Naive thymus-derived CD4-positive, alpha-beta T cell (primary cell): ENCODE results near the gene ALG11. TPM values are rescaled to one million over a fixed set of nuclear protein-coding genes. Genes with fewer than 3 reads are reported as not detected.

Experiments
- ATAC-seq: fragments of 150-1000 bp; cut with Tn5 transposase; 2 replicates; pipeline ENCODE4 v1.10.0; 2021; ENCODE audit warnings: mild to moderate bottlenecking, moderate library complexity
- CTCF ChIA-PET: fragments of 350-600 bp; sonication (Branson Sonifier 250); formaldehyde crosslinking; loops from one replicate; lab custom pipeline; 2021; ENCODE audit warnings: antibody characterized with exemption; lab: Charles Lee
- POLR2A ChIA-PET: fragments of 350-600 bp; sonication (Branson Sonifier 250); formaldehyde crosslinking; loops from one replicate; lab custom pipeline; 2021; ENCODE audit warnings: antibody characterized with exemption, inconsistent platforms; lab: Charles Lee
- DNase-seq, 9 donors: peaks; one replicate each; pipeline versions ENCODE4 v3.0.0 to v3.0.0-alpha.2; 2020 to 2022; ENCODE audit warnings: mixed read lengths in 1 of 9
- H3K27ac ChIP-seq: one replicate; pipeline ENCODE4 v1.7.0; 2013; ENCODE audit warnings: mild to moderate bottlenecking, low read depth, low read length, moderate library complexity
- H3K27me3 ChIP-seq, 2 donors: one replicate each; pipeline ENCODE4 v1.7.0; 2013; ENCODE audit warnings: low read length in 2 of 2, mild to moderate bottlenecking in 2 of 2, moderate library complexity in 2 of 2; ENCODE audit not compliant: control insufficient read depth in 2 of 2, insufficient read depth in 2 of 2
- H3K36me3 ChIP-seq, 3 experiments: 1 replicate in 2 of 3; 2 replicates in 1 of 3; pipeline ENCODE4 v1.7.0; 2013; ENCODE audit warnings: low read length in 3 of 3, mild to moderate bottlenecking in 3 of 3, moderate library complexity in 1 of 3; ENCODE audit not compliant: insufficient read depth in 3 of 3, control insufficient read depth in 2 of 3
- H3K4me1 ChIP-seq, 2 donors: one replicate each; pipeline ENCODE4 v1.7.0; 2013; ENCODE audit warnings: low read length in 2 of 2, mild to moderate bottlenecking in 2 of 2, moderate library complexity in 1 of 2; ENCODE audit not compliant: control insufficient read depth in 2 of 2, insufficient read depth in 2 of 2
- H3K4me3 ChIP-seq: 2 replicates; pipeline ENCODE4 v1.7.0; 2013; ENCODE audit warnings: mild to moderate bottlenecking, low read length
- H3K9me3 ChIP-seq, 3 experiments: 1 replicate in 2 of 3; 2 replicates in 1 of 3; pipeline ENCODE4 v1.7.0; 2013; ENCODE audit warnings: low read length in 3 of 3; ENCODE audit not compliant: control insufficient read depth in 2 of 3
- H3K27ac Mint-ChIP-seq, 9 donors: one replicate each; pipeline ENCODE4 v1.8.0; 2020 to 2022; ENCODE audit warnings: mixed read lengths in 9 of 9, mild to moderate bottlenecking in 8 of 9, moderate library complexity in 5 of 9, inconsistent platforms in 2 of 9
- H3K27me3 Mint-ChIP-seq, 5 donors: one replicate each; pipeline ENCODE4 v1.8.0; 2021 to 2022; ENCODE audit warnings: mixed read lengths in 5 of 5, mild to moderate bottlenecking in 1 of 5
- H3K36me3 Mint-ChIP-seq, 5 donors: one replicate each; pipeline ENCODE4 v1.8.0; 2020 to 2022; ENCODE audit warnings: mixed read lengths in 5 of 5, mild to moderate bottlenecking in 3 of 5, inconsistent platforms in 1 of 5
- H3K4me1 Mint-ChIP-seq, 7 donors: one replicate each; pipeline ENCODE4 v1.8.0; 2020 to 2022; ENCODE audit warnings: mixed read lengths in 7 of 7, mild to moderate bottlenecking in 3 of 7, inconsistent platforms in 1 of 7
- H3K4me3 Mint-ChIP-seq, 10 donors: one replicate each; pipeline ENCODE4 v1.8.0; 2020 to 2022; ENCODE audit warnings: mild to moderate bottlenecking in 10 of 10, mixed read lengths in 10 of 10, moderate library complexity in 6 of 10, inconsistent platforms in 2 of 10
- H3K9me3 Mint-ChIP-seq, 11 donors: one replicate each; pipeline ENCODE4 v1.8.0; 2020 to 2022; ENCODE audit warnings: mixed read lengths in 11 of 11, mild to moderate bottlenecking in 4 of 11, inconsistent platforms in 1 of 11, moderate library complexity in 1 of 11
- intact Hi-C, 2 donors: fragments of 100-400 bp; cut with micrococcal nuclease; formaldehyde crosslinking; loops; one replicate each; pipeline ENCODE4 v1.15.1; 2023
- polyA plus RNA-seq, 2 donors: library from polyadenylated mRNA; unstranded; fragments of 300-500 nt; fragmentation: Illumina TruSeq; gene quantifications; one replicate each; pipeline ENCODE4 v1.2.3, GENCODE V29; 2021
- total RNA-seq, 6 experiments: library from RNA in 5 of 6; stranded (reverse) in 5 of 6; gene quantifications; 1 replicate in 5 of 6; 2 replicates in 1 of 6; pipeline ENCODE4 v1.2.3 and lab custom pipeline; 2021 to 2026

ALG11 gene
- total and polyA plus RNA-seq, 7 experiments from 2014 or later, result 22.6 to 45.6 (median 31.7) TPM

DNA sequence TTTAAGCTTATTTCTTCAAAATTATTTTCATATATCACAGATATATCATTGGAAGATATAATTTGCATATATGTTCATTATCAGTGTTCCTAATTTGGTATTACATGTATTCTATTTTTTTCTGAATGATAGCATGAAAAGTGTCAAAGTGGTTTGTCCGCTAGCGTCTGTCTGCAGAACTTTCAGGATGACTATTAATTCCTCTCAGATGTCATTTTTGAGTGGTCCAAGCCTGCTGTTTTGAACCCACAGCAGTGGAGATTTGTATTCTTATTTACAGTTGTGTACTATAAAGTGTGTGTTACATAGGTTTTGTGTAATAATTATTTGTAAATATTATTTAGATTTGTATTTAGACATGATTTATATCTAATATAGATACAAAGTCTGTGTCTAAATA, 20.8 kb downstream of the ALG11 start:
- no peak overlapping the region for H3K27ac ChIP-seq
- H3K27me3 Mint-ChIP-seq, result no peaks in the 10 kb centered on the region
- CTCF ChIA-PET, result interaction anchor here (0.6 kb wide), 1 partner anchor 192 kb away, joined by 3 read pairs; no protein-coding TSS in a partner anchor

GRCh38 chr13:52034616-52035226, 22.5 kb downstream of the ALG11 start:
- Histone ChIP-seq H3K4me3 (no peak overlapping the region), H3K27ac (no peak overlapping the region), H3K4me1 (no peaks in the 10 kb centered on the region), H3K9me3 (no peaks in the 10 kb centered on the region), H3K36me3 (no peaks in the 10 kb centered on the region), H3K27me3 (no peaks in the 10 kb centered on the region)
- ChIA-PET CTCF (interaction anchor here (1.2 kb wide), 1 partner anchor 94 kb away, joined by 3 read pairs; no protein-coding TSS in a partner anchor), POLR2A (no interaction called here)
- intact Hi-C loops, result no loop called here
- Mint-ChIP-seq H3K27me3 (no peaks in the 10 kb centered on the region), H3K27ac (no peak overlapping the region), H3K36me3 (peaks cover 5 to 50% (median 29%) of the 10 kb centered on the region in 5 donors), H3K4me1 (peaks cover 0 to 22% (median 6%) of the 10 kb centered on the region in 7 donors), H3K4me3 (no peak overlapping the region), H3K9me3 (peaks cover 0 to 24% (median 6%) of the 10 kb centered on the region in 11 donors)
- no peak for ATAC-seq
- DNase-seq, result no peak

More for the DNA sequence above, 20.8 kb downstream of the ALG11 start:
- Histone ChIP-seq H3K27me3 (no peaks in the 10 kb centered on the region), H3K9me3 (no peaks in the 10 kb centered on the region), H3K36me3 (peaks cover 0 to 6% (median 4%) of the 10 kb centered on the region in 3 experiments), H3K4me3 (no peak overlapping the region), H3K4me1 (no peaks in the 10 kb centered on the region)
- intact Hi-C loops, result no loop called here
- Mint-ChIP-seq H3K27ac (peak overlapping the region in 1 of 9 donors; percentile 2), H3K36me3 (peaks cover 13 to 56% (median 37%) of the 10 kb centered on the region in 5 donors), H3K4me1 (peaks cover 0 to 33% (median 13%) of the 10 kb centered on the region in 7 donors), H3K9me3 (peaks cover 0 to 36% (median 8%) of the 10 kb centered on the region in 11 donors), H3K4me3 (no peak overlapping the region)
- DNase-seq, result no peak
- POLR2A ChIA-PET, result no interaction called here
- no peak for ATAC-seq

DNA sequence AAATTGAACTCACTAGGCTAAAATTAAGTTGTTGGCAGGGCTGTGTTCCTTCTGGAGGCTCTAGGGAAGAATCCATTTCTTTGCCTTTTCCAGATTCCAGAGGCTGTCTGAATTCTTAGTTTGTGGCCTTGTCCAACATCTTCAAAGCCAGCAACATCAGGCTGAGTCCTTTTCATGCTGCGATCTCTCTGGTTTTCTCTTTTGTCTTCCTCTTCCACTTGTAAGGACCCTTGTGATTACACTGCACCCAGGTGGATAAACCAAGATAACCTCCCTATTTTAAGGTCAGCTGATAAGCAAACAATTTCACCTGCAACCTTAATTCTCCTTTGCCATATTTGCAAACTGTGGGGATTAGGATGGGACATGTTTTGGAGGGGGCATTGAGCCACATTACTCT, 23.8 kb downstream of the ALG11 start:
- ATAC-seq (no peak), DNase-seq (no peak)
- Histone ChIP-seq H3K9me3 (no peaks in the 10 kb centered on the region), H3K27me3 (no peaks in the 10 kb centered on the region), H3K4me3 (no peak overlapping the region), H3K27ac (no peak overlapping the region), H3K36me3 (no peaks in the 10 kb centered on the region), H3K4me1 (no peaks in the 10 kb centered on the region)
- intact Hi-C loops, result no loop called here
- Mint-ChIP-seq H3K9me3 (peaks cover 0 to 20% (median 4%) of the 10 kb centered on the region in 11 donors), H3K4me3 (no peak overlapping the region), H3K27me3 (no peaks in the 10 kb centered on the region), H3K4me1 (peaks cover 0 to 11% (median 3%) of the 10 kb centered on the region in 7 donors), H3K27ac (no peak overlapping the region), H3K36me3 (peaks cover 0 to 42% (median 26%) of the 10 kb centered on the region in 5 donors)
- POLR2A ChIA-PET, result no interaction called here
- CTCF ChIA-PET, result no interaction called here

- ATAC-seq, result no peak
- POLR2A ChIA-PET, result no interaction called here
These were observed 31.5 kb downstream of the ALG11 start for GRCh38 chr13:52043675-52044074.

GRCh38 chr13:52047463-52047862, 35.3 kb downstream of the ALG11 start:
- DNase-seq, result no peak
- H3K36me3 Mint-ChIP-seq, result peaks cover 0 to 34% (median 15%) of the 10 kb centered on the region in 5 donors
- H3K9me3 Mint-ChIP-seq, result peaks cover 0 to 53% (median 14%) of the 10 kb centered on the region in 11 donors
- H3K4me1 Mint-ChIP-seq, result no peaks in the 10 kb centered on the region
- Histone ChIP-seq H3K9me3 (no peaks in the 10 kb centered on the region), H3K27me3 (no peaks in the 10 kb centered on the region), H3K36me3 (no peaks in the 10 kb centered on the region), H3K4me3 (no peak overlapping the region), H3K4me1 (no peaks in the 10 kb centered on the region), H3K27ac (no peak overlapping the region)
- ChIA-PET POLR2A (no interaction called here), CTCF (no interaction called here)
- ATAC-seq, result no peak
- intact Hi-C loops, result no loop called here
- no peak overlapping the region for H3K27ac Mint-ChIP-seq
- H3K27me3 Mint-ChIP-seq, result peaks cover 0 to 15% (median 0%) of the 10 kb centered on the region in 5 donors
- H3K4me3 Mint-ChIP-seq, result no peak overlapping the region

More at GRCh38 chr13:52043675-52044074, 31.5 kb downstream of the ALG11 start:
- Mint-ChIP-seq H3K27me3 (no peaks in the 10 kb centered on the region), H3K36me3 (peaks cover 0 to 31% (median 21%) of the 10 kb centered on the region in 5 donors), H3K4me1 (no peaks in the 10 kb centered on the region), H3K9me3 (peaks cover 0 to 41% (median 12%) of the 10 kb centered on the region in 11 donors), H3K4me3 (no peak overlapping the region), H3K27ac (no peak overlapping the region)
- no peaks in the 10 kb centered on the region for H3K36me3 ChIP-seq
- H3K4me3 ChIP-seq, result no peak overlapping the region
- CTCF ChIA-PET, result no interaction called here
- H3K27ac ChIP-seq, result no peak overlapping the region
- no peak for DNase-seq
- no peaks in the 10 kb centered on the region for H3K27me3 ChIP-seq
- intact Hi-C loops, result no loop called here
- H3K4me1 ChIP-seq, result no peaks in the 10 kb centered on the region
- H3K9me3 ChIP-seq, result no peaks in the 10 kb centered on the region

- Mint-ChIP-seq H3K4me1 (no peaks in the 10 kb centered on the region), H3K4me3 (no peak overlapping the region), H3K27me3 (peaks cover 0 to 15% (median 0%) of the 10 kb centered on the region in 5 donors), H3K36me3 (peaks cover 0 to 34% (median 15%) of the 10 kb centered on the region in 5 donors), H3K9me3 (peaks cover 0 to 55% (median 14%) of the 10 kb centered on the region in 11 donors), H3K27ac (no peak overlapping the region)
- Histone ChIP-seq H3K27ac (no peak overlapping the region), H3K4me1 (no peaks in the 10 kb centered on the region), H3K36me3 (no peaks in the 10 kb centered on the region), H3K9me3 (no peaks in the 10 kb centered on the region), H3K27me3 (no peaks in the 10 kb centered on the region), H3K4me3 (no peak overlapping the region)
- DNase-seq (no peak), ATAC-seq (no peak)
- ChIA-PET POLR2A (no interaction called here), CTCF (no interaction called here)
- intact Hi-C loops, result no loop called here
These were observed 36.3 kb downstream of the ALG11 start for GRCh38 chr13:52048516-52048915.

DNA sequence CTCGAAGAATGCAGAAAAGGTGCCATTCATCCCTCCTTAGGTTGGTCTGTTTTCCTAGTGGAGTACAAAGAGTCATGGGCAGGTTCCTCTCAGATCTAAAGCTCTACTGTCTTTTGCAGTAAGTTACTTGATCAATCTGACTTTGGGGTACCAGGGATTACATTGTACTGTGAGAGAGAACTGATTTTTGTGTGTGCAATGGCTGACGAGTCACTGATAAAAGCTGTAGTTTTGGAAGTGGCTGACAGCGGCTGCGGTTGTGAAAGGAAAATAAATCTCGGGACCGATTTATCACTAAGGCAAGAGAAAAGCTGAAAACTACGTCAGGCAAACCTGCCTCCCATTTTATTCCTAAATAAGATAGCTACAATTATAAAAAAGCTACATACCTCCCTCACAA, 39.2 kb downstream of the ALG11 start:
- no peaks in the 10 kb centered on the region for H3K27me3 ChIP-seq
- H3K4me3 Mint-ChIP-seq, result no peak overlapping the region
- ATAC-seq (no peak), DNase-seq (no peak)
- H3K4me3 ChIP-seq, result no peak overlapping the region
- H3K27ac Mint-ChIP-seq, result no peak overlapping the region
- H3K27me3 Mint-ChIP-seq, result peaks cover 0 to 15% (median 0%) of the 10 kb centered on the region in 5 donors
- CTCF ChIA-PET, result no interaction called here
- H3K9me3 ChIP-seq, result no peaks in the 10 kb centered on the region
- POLR2A ChIA-PET, result no interaction called here
- no peak overlapping the region for H3K27ac ChIP-seq
- no peaks in the 10 kb centered on the region for H3K4me1 Mint-ChIP-seq
- H3K9me3 Mint-ChIP-seq, result peaks cover 3 to 63% (median 14%) of the 10 kb centered on the region in 11 donors
- peaks cover 0 to 25% (median 8%) of the 10 kb centered on the region in 5 donors for H3K36me3 Mint-ChIP-seq
- intact Hi-C loops, result no loop called here
- H3K36me3 ChIP-seq, result no peaks in the 10 kb centered on the region
- no peaks in the 10 kb centered on the region for H3K4me1 ChIP-seq
